ENCODE measurements around the gene FRMD4A.

- TF ChIP-seq CTCF (IDR thresholded peaks at IDR 0.05) (no peak), POLR2A (IDR thresholded peaks at IDR 0.05) (no peak)
Observed at GRCh38 chr10:13890233-13891127, 440.2 kb downstream of the FRMD4A start.

Measured in uterus (tissue), 2 donors.